Measurements from ENCODE around the gene KLK10.

- no peak for TF ChIP-seq CTCF (IDR thresholded peaks at IDR 0.05)
- TF ChIP-seq POLR2AphosphoS5 (IDR thresholded peaks at IDR 0.05; ENCODE audit: insufficient read depth in 1 of 2, low read depth in 1 of 2): no peak
- no peak for TF ChIP-seq POLR2A (IDR thresholded peaks at IDR 0.05)
These were observed 14.3 kb downstream of the KLK10 start for GRCh38 chr19:51005248-51005647.

Data from vagina (tissue), 2 donors.